HG03571 (cell line): ENCODE measurements around the gene SLC30A2.

ENCODE experiments used
- ATAC-seq: cut with Tn5 transposase; IDR thresholded peaks from one replicate; pipeline ENCODE4 v1.9.1; 2021; ENCODE audit not compliant: unreplicated experiment

Gene SLC30A2

DNA sequence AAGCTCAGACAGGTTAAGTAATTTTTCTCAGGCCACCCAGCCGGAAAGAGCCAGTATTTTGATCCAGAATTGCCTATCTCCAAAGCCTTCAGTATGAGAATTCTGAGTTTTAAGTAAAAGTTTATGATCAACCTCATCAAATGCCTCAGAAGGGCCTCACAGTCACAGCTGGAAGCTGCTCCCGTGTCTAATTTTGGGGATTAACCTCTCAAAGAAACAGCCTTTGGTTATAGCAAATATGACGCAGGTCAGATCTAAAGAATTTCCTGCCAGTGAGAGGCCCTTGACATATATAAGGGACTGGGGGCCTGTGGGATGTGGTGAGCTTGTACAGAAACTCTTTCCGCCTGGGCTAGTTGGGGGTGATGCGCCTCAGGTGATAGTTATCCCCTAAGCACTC is 22.1 kb downstream of the SLC30A2 start:
- no peak for ATAC-seq

DNA sequence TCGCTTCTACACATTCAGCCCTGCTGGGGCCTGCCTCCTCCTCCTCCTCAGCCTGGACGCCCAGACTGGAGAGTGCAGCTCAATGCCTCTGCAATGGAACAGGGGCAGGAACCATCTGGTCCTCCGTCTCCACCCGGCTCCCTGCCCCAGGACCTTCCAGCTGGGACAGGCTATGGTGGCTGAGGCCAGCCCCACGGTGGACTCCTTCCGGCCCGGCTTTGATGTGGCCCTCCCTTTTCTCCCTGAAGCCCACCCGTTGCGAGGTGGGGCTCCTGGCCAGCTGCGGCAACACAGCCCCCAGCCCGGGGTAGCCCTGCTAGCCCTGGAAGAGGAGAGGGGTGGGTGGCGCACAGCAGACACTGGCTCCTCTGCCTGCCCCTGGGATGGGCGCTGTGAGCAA is 22.9 kb downstream of the SLC30A2 start:
- ATAC-seq = no peak

DNA sequence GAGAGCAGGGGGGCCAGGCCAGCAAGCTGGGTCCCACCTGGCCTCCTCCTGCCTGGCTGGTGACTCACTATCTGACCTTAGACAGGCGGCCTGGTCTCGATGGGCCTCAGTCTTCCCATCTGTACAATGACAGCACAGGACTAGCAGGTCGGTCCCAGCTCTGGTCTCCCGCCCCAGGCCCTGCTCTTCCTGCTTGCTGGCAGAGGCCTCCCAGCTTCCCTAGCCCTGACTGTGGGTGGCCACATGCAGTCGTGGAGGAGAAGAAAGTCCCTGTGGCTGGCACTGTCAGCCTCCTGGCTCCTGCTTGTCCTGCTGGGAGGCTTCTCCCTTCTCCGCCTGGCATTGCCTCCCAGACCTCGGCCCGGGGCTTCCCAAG is 23.5 kb downstream of the SLC30A2 start:
- no peak for ATAC-seq

DNA sequence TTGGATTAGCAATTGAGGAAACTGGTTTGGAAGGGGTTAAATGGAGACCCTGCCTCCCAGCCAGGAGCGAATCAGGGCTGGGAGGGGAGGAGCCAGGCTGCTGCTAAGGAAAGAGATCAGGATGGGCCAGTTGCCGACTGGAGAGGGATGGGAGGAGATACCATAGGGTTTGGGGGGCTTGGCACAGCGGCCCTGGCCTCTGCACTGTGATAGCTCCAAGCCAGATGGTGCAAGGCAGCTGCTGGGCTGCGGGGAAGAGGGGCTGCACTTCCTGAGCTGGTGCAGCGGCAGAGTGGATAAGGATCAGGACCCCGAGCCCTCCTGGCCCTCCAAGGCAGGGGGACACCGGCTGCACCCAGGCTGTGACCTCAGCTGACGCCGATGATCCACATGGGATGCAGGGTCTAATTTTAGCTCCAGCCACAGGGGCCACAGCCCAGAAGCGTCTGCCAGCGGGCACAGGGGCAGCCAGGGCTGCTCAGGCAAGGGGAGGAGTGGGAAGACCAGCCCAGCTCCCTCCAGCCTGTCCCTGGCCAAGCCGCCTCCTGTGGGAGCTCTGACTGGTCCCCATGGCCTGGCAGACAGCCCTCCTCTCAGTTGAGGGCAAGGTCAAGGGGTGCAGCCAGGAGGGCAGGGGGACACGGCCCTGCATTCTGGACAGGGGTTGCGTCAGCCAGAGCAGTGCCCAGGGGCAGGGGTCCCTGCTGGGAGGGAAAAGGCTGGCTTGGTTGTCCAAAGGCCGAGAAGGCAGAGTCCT is 24.1 kb downstream of the SLC30A2 start, which contains the start of gene EXTL1:
EXTL1 (plus strand) TSS at position 129 of the 757 bp plus-strand sequence. CDS start 872 bp downstream, outside the sequence.
- no peak for ATAC-seq

DNA sequence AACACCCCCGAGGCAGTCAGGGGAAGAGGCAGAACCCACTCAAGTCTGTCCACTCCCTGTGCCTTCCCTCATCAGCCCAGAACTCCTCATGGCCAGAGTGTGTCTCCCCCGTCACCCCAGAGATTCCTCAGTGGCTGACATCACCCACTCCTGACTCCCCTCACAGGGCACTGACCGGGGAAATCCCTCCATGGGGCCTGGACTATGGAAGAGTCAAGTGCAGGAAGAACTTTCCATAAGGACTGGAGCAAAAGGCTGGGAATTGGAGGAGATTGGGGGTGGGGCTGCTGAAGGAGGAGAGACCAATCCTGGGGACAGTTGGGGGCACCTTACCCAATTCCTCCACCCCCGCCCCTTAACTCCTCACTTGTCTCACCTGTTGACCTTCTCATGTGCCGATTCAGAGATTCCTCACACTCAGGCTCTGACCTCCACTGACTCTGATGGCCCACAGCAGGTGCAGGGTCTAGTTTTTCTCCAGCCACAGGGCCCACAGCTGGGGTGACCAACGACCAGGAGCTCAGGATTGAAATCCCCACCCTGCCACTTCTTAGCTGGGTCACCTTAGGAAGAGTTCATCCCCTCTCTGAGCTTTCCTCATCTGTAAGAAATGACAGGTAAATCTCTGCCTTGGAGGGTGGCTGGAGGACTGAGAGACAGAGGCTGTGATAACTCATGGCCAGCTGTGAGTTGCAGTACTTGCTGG is 24.8 kb downstream of the SLC30A2 start:
- ATAC-seq = no peak

DNA sequence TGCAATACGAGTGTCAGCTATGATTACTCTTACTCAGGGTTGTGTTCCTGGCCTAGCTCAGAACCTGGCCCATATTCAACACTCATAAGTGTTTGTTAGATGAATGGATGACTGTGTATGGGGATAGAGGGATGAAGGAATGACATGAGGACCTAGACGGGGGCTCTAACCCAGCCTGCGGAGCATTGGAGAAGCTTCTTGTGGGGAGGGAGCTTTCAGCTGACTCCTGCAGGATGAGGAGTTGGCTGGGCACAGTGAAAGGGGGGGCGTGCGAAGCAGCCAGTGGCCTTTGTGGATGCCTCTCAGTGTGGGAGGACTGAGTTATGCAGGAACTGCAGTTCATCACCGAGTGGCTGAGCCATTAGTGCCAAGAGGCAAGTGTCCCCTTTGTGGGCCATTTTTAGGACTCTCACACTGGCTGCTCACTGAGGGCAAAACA is 25.6 kb downstream of the SLC30A2 start:
- no peak for ATAC-seq

DNA sequence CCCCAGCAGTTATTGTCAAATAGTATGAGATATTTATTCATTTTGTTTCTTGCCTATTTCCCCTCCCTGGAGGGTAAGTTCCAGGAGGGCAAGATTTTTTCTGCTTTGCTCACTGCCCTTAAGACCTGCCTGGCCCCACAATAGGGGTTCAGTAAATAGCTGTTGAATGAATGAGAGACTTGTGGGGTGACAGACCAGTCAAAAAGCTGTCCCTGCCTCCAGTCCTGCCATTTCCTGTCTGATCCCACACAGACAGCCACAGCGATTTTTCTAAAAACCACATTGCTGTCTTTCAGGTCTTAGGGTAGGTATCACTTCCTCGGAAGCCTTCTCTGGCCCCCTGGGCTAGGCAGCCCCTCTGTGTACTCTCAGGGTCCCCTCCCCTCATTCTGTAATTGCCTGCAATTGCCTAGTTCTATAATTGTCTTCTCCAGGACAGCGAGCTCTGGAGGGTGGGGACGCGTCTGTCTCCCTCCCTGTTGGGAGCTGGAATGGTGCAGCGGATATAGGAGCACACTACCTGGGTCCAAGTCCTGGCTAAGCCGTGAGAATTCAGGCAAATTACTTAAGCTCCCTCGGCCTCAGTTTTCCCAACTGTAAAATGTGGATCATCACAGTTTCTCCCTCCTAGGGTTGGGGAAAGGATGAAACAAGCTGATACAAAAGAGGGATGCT is 26.1 kb downstream of the SLC30A2 start:
- ATAC-seq = no peak

DNA sequence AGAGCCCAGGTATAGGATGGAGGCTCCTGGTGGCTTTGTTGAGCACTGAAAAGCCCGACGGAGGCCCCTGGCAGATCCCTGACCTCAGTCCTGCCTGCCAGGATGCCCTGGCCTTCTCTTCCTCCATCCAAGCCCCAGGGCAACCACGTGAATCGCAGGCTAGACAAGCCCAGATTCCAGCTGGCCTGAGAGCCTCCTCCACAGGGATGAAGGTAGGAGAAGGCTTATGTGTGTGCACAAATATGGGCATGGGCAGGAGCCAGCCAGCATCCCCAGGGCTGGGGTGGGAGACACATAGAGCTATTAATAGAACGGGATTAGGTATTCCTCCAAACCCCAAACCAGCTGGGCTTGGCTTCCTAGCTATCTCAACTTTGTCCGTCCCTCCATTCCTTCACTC is 28.3 kb downstream of the SLC30A2 start:
- no peak for ATAC-seq

DNA sequence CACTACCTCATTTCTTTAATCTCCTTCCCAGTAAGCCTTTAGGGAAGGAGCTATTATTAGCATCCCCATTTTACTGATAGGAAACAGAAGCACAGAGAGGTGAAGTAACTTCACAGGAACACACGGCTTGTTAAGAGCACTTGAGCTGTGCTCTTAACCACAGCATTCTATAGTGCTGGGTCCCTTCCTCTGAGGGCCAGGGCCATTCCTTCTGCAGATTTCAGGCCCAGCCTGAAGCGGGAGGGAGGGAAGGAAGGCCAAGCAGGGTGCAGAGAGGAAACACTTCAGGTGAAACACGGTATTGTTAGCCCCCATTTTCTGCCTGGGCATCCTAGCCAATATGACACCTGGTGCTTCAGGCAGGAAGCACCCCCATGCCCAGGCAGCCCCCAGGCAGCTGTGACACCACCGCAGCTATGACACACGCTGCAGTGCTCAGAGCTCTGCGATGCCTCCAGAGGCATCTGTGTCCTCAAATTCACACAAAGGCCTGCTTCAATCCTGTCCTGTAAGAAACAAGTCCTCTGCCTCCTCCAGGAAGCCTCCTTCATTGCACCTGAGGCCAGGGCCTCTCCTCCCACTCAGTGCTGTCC is 28.9 kb downstream of the SLC30A2 start:
- no peak for ATAC-seq

DNA sequence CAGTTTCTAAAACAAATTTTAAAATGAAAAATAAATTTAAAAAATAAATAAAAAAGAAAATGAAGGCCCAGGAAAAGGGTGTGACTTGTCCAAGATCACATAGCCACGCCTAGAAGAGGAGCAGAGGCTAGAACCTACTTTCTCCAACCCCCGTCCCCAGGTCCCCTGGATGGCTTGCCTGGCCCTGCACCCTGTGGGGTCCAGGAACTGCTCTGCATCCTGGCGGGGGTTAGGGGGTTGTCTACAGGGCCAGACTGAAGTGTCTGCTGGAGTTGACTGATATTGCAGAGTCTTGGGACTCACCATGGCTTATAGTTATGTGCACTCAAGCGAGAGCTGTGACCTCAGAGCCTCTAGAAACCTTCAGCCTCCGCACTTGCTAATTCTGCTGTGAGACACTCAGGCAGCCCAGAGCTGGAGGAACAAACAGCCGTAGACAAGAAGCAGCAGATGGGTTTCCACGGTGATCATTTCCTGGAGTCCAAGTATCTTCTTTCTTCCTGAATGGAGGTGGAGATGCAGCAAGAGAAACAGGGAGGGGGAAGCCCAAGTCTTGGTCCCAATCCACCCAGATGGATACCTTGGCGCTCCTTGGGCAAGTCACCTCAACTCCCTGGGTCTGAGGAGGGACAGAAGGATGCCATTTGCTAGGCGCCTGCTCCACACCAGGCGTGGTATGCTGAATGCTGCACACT is 29.5 kb downstream of the SLC30A2 start:
- no peak for ATAC-seq

DNA sequence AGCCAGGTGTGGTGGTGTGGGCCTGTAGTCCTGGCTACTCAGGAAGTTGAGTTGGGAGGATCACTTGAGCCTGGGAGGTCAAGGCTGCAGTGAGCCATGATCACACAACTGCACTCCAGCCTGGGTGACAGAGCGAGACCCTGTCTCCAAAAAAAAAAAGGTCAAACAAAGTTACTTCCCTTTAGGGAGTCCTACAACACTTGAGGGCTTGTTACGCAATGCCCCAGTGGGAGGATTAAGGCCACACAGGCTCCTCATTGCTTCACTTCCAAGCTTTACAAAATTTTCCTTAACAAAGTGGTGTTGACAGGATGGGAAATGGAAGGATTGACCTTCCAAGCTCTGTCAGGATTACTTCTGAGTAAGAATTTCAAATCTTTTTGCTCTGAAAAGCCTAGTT is 30.6 kb downstream of the SLC30A2 start:
- ATAC-seq = no peak

DNA sequence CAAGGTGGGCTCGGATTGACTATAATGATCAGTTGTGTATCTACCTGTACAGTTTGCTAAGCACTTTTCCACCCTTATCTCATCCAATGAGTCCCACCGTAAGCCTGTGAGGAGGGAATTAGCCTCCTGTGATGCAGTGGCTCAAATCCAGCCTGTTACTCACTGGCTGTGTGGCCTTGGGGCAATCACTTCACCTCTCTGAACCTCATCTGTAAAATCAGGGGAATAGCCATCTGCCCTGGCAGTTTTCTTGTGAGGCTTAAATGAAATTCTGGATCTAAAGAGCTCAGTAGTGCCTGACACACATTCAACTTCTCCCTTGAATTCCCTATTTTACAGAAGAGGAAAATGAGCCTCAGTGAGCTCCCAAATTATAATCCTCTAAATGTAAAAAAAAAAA is 31.7 kb downstream of the SLC30A2 start:
- ATAC-seq = no peak

DNA sequence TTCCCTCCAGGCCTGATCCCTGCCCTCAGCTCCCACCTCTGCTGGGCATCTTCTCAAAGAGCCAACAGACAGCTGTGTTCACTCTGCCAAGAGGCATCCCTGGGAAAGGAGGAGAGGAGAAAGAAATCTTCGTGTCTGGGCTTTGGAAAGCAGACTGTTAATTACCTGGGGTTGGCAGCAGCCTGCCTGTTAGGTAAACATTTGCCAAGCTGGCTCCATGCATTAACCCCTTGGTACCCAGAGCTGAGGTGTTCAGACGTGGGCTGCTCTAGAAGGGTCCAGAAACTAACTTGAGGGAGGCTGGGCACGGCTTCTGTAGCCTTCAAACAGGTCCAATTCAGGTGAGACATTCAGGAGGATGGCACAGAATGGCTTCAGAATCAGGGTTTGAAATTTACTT is 33.1 kb downstream of the SLC30A2 start:
- ATAC-seq = no peak

DNA sequence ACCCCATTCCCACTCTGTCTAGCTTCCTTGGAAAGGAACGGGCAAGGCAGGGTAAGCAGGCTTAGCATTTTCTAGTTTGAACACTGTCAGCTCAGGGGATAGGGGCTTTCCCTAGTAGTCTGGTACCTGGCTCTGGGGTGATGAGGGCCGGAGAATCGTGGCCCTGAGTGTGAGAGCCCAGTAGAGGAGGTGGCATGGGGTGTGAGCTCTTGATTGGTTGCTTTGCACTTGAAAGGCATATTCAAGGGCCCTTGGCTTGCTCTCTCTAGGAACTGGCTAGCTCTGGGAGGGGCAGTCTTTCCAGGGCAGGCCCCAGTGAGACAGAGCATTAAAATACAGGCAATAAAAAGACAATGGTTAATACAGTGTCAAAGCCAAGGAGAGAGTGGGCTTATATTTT is 35.1 kb downstream of the SLC30A2 start:
- no peak for ATAC-seq

DNA sequence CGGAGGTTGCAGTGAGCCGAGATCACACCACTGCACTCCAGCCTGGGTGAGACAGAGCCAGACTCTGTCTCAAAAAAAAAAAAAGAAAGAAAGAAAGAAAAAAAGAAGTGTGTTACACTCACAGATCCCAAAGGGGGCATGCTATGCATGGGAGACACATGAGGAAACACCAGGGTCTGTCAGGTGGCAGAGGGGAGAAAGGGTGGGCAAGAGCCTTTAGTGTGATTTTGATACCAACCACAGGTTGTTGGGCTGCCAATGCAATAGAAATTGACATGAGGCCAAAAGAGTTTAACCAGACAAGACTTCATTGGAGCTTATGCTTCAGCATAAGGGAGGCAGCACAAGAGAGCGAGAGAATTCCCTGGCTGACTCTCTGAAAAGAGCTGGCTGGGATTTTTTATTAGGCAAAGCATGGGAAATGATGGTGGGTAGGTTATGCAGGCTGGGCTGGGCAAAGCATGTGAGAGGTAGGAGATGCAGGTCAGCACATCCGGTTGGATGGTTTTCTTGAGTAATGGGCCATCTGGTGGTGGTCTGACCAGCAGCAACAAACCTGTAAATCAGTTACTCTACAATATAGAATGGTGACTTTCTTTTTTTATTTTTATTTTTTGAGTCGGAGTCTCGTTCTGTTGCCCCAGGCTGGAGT is 36.0 kb downstream of the SLC30A2 start:
- no peak for ATAC-seq

DNA sequence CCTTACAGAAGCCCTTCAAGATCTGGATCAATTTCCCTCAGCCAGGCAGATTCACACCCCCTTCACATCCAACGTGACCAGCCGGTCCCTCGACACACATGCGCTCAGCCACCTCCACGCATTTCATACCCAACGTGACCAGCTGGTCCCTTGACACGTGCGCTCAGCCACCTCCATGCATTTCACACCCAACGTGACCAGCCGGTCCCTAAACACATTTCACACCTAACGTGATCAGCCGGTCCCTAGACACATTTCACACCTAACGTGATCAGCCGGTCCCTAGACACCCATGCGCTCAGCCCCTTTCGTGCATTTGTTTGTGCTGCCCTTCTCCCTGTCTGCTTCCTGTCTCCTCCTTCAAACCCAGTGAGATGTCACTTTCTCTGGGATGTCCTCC is 39.2 kb downstream of the SLC30A2 start:
- ATAC-seq = no peak

DNA sequence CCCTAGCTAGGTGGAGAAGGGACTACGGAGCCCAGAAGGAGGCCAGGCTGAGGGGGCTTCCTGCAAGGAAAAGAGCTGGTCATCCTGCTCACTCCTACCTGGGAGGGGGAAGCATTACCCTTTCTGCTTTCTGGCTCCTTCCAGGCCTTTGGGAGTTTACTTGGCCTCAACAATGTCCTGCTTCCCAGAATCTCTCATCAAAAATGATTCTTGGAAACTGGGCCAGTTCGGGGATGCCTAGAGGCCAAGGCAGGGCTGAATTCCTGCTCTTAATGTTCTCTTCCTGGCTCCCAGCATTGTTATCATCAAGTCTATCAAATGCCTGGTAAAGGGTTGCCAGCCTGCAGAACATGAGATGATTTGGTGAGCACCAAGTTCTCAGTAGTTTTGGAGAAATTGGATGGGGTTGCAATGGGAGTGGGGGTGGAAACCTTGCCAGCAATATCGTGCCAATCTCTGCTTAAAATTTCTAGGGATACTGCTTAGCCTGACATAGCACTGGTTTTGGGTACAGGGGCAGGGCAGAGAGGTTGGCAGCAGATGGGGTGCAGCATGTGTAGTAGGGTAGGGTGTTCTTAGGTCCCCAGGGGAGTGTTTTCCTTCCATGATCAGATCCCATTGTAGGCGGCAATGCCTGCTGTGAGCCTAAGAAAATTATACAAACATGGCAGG is 40.3 kb downstream of the SLC30A2 start:
- ATAC-seq = no peak

DNA sequence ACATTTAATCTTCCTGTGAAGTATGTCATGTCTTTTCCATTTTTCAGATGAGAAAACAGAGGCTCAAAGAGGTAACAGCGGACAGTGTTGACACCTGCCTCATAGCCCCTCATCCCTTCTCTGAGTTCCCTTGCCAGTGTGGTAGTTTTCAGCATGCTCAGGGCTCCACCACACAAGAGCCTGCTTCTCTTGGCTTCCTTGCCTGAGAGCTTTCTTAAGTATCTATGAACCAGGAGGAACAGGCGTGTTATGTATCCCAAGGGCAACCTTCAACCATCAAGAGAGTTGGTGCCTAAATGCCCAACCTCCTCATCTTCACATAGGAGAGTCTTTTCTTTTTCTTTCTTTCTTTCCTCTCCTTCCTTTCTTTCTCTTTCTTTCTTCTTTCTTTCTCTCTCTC is 42.2 kb downstream of the SLC30A2 start:
- ATAC-seq = no peak

DNA sequence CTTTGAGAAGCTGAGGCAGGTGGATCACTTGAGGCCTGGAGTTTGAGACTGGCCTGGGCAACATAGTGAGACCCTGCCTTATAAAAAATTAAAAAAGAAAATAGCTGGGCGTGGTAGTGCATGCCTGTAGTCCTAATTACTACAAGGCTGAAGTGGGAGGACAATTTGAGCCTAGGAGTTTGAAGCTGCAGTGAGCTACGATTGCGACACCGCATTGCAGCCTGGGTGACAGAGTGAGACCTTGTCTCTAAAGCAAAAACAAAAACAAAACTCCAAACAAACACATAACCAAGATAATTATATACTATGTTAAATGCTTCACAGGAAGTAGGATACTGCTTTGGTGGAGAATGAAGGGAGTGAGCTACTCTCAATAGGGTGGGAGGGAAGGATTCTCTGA is 42.7 kb downstream of the SLC30A2 start:
- ATAC-seq = no peak
